GM12878 (cell line): ENCODE results near the gene KIF2A. TPM values are rescaled to one million over a fixed set of nuclear protein-coding genes. Genes with fewer than 3 reads are reported as not detected.

Source experiments
- BCL3 ChIP-seq: IDR thresholded peaks from 2 replicates; pipeline ENCODE4 v1.6.1; 2011; ENCODE audit warnings: borderline replicate concordance, low read depth, mild to moderate bottlenecking, moderate library complexity, low read length; ENCODE audit not compliant: insufficient read depth, poor library complexity, severe bottlenecking
- BRCA1 ChIP-seq: IDR thresholded peaks from 2 replicates; pipeline ENCODE4 v1.6.1; 2011; ENCODE audit warnings: low read depth, low read length, improper control_type of control experiment
- ELK1 ChIP-seq: IDR thresholded peaks from 2 replicates; pipeline ENCODE4 v1.6.1; 2012; ENCODE audit warnings: low read depth, low read length, improper control_type of control experiment
- ETV6 ChIP-seq, 2 experiments: fragments of 450-650 bp in 1 of 2; IDR thresholded peaks in 1 of 2; conservative IDR thresholded peaks in 1 of 2; 2 replicates each; pipeline ENCODE4 v1.6.1; 2014; ENCODE audit warnings: antibody characterized with exemption in 1 of 2, borderline replicate concordance in 1 of 2, low read depth in 1 of 2, mild to moderate bottlenecking in 1 of 2, moderate library complexity in 1 of 2
- GATAD2B ChIP-seq: fragments of 450-650 bp; conservative IDR thresholded peaks from 2 replicates; pipeline ENCODE4 v1.6.1; 2017; ENCODE audit warnings: low read depth, mild to moderate bottlenecking, moderate library complexity
- IKZF2 ChIP-seq, 2 experiments: fragments of 450-650 bp; IDR thresholded peaks; 2 replicates each; pipeline ENCODE4 v1.6.1; 2017; ENCODE audit warnings: mild to moderate bottlenecking in 2 of 2, moderate library complexity in 2 of 2
- MXI1 ChIP-seq: fragments of 150-350 bp; IDR thresholded peaks from 2 replicates; pipeline ENCODE4 v1.6.1; 2011; ENCODE audit warnings: low read depth, mild to moderate bottlenecking, inconsistent platforms, low read length, improper control_type of control experiment
- NFIC ChIP-seq: IDR thresholded peaks from 2 replicates; pipeline ENCODE4 v1.6.1; 2012; ENCODE audit warnings: low read depth, mild to moderate bottlenecking, inconsistent platforms, low read length, moderate library complexity
- RELA ChIP-seq: fragments of 450-650 bp; IDR thresholded peaks from 2 replicates; pipeline ENCODE4 v1.8.0; 2014; ENCODE audit warnings: borderline replicate concordance; ENCODE audit not compliant: partially characterized antibody
- RFX5 ChIP-seq: IDR thresholded peaks from 2 replicates; pipeline ENCODE4 v1.6.1; 2011; ENCODE audit warnings: low read depth, low read length, improper control_type of control experiment
- SMARCA5 ChIP-seq: fragments of 450-650 bp; IDR thresholded peaks from 2 replicates; pipeline ENCODE4 v1.6.1; 2017; ENCODE audit warnings: mild to moderate bottlenecking
- SUPT20H ChIP-seq: IDR thresholded peaks from 2 replicates; pipeline ENCODE4 v1.6.1; 2011; ENCODE audit warnings: low read depth, mild to moderate bottlenecking, low read length, moderate library complexity, borderline replicate concordance; ENCODE audit not compliant: control insufficient read depth
- polyA plus RNA-seq, 11 experiments: library from polyadenylated mRNA; depleted of rRNA in 4 of 11; unstranded in 6 of 11; stranded (reverse) in 5 of 11; fragments of >200 nt; fragmentation: Nextera tagmentation in 4 of 11; fragmentation: Illumina TruSeq in 1 of 11; extraction: Ambion mirVana in 4 of 11; extraction: Trizol in 1 of 11; gene quantifications; 1 replicate in 1 of 11; 2 replicates in 10 of 11; pipeline versions ENCODE4 v1.2.1 to v1.2.3, GENCODE V29; 2011 to 2016; ENCODE audit warnings: inconsistent platforms in 2 of 11, missing spikeins in 2 of 11, low read depth in 1 of 11
- total RNA-seq, 4 experiments: library from RNA; depleted of rRNA in 3 of 4; stranded (reverse); fragments of >200 nt in 3 of 4; fragmentation: Illumina TruSeq in 1 of 4; extraction: Trizol in 1 of 4; gene quantifications; 2 replicates each; pipeline versions ENCODE4 v1.2.1 to v1.2.3, GENCODE V29; 2013 to 2021
- TF ChIP-seq, protein P1 (sequence below): fragments of 450-650 bp; IDR thresholded peaks from 2 replicates; pipeline ENCODE4 v1.6.1; 2017; ENCODE audit warnings: low read depth, mild to moderate bottlenecking, moderate library complexity
- TF ChIP-seq, protein P2 (sequence below): fragments of 450-650 bp; IDR thresholded peaks from 2 replicates; pipeline ENCODE4 v1.6.1; 2018; ENCODE audit warnings: borderline replicate concordance, mild to moderate bottlenecking; ENCODE audit not compliant: partially characterized antibody
- TF ChIP-seq, protein P3 (sequence below): fragments of 450-650 bp; formaldehyde crosslinking; IDR thresholded peaks from 2 replicates; pipeline ENCODE4 v1.5.0; 2022; ENCODE audit warnings: mild to moderate bottlenecking, missing genetic modification characterization
- TF ChIP-seq, protein P4 (sequence below): IDR thresholded peaks from 2 replicates; pipeline ENCODE4 v1.6.1; 2011; ENCODE audit warnings: mild to moderate bottlenecking, low read depth, low read length, moderate library complexity; ENCODE audit not compliant: insufficient replicate concordance

The KIF2A gene
- total and polyA plus RNA-seq, 10 of the 15 experiments (the other 5 are each of a cell fraction or from before 2014, with no cell fraction given) = 35.9 to 124 (median 80.1) TPM

DNA sequence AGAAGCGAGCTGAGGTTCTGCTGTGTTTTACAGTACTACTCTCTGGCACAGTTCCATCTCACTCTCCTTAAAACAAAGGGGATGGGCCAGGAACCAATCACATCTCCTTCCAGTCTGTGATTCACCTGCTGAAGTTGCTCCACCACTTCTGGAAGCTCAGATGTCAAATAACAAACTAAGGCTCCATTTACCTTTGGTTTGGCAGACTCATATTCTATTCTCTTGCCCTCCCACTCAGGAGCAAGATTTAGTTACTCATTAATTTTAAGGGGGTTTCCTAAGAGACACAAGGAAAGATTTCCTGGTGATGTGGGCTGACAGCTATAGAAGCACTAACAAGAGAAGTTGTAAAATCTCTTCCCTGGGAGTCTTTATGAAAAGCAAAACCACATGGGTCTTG is 37.8 kb upstream of the KIF2A start (continued):
- TF ChIP-seq, protein P1, sequence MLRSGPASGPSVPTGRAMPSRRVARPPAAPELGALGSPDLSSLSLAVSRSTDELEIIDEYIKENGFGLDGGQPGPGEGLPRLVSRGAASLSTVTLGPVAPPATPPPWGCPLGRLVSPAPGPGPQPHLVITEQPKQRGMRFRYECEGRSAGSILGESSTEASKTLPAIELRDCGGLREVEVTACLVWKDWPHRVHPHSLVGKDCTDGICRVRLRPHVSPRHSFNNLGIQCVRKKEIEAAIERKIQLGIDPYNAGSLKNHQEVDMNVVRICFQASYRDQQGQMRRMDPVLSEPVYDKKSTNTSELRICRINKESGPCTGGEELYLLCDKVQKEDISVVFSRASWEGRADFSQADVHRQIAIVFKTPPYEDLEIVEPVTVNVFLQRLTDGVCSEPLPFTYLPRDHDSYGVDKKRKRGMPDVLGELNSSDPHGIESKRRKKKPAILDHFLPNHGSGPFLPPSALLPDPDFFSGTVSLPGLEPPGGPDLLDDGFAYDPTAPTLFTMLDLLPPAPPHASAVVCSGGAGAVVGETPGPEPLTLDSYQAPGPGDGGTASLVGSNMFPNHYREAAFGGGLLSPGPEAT = peak; percentile 79
- TF ChIP-seq ELK1 (no peak), IKZF2 (IDR thresholded peaks at IDR 0.05) (peak; percentile 61 to 71; a peak in 3 of 4 replicates), BRCA1 (no peak), MXI1 (no peak), SUPT20H (no peak), SMARCA5 (no peak), NFIC (no peak), RFX5 (no peak), ETV6 (conservative IDR thresholded peaks at IDR 0.05 in 1 of 2, IDR thresholded peaks at IDR 0.05 in 1 of 2; ENCODE audit: borderline replicate concordance in 1 of 2, low read depth in 1 of 2) (no peak), BCL3 (no peak), GATAD2B (no peak), RELA (peak; percentile 34)
- TF ChIP-seq, protein P2, sequence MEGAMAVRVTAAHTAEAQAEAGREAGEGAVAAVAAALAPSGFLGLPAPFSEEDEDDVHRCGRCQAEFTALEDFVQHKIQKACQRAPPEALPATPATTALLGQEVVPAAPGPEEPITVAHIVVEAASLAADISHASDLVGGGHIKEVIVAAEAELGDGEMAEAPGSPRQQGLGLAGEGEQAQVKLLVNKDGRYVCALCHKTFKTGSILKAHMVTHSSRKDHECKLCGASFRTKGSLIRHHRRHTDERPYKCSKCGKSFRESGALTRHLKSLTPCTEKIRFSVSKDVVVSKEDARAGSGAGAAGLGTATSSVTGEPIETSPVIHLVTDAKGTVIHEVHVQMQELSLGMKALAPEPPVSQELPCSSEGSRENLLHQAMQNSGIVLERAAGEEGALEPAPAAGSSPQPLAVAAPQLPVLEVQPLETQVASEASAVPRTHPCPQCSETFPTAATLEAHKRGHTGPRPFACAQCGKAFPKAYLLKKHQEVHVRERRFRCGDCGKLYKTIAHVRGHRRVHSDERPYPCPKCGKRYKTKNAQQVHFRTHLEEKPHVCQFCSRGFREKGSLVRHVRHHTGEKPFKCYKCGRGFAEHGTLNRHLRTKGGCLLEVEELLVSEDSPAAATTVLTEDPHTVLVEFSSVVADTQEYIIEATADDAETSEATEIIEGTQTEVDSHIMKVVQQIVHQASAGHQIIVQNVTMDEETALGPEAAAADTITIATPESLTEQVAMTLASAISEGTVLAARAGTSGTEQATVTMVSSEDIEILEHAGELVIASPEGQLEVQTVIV = no peak
- TF ChIP-seq, protein P3, sequence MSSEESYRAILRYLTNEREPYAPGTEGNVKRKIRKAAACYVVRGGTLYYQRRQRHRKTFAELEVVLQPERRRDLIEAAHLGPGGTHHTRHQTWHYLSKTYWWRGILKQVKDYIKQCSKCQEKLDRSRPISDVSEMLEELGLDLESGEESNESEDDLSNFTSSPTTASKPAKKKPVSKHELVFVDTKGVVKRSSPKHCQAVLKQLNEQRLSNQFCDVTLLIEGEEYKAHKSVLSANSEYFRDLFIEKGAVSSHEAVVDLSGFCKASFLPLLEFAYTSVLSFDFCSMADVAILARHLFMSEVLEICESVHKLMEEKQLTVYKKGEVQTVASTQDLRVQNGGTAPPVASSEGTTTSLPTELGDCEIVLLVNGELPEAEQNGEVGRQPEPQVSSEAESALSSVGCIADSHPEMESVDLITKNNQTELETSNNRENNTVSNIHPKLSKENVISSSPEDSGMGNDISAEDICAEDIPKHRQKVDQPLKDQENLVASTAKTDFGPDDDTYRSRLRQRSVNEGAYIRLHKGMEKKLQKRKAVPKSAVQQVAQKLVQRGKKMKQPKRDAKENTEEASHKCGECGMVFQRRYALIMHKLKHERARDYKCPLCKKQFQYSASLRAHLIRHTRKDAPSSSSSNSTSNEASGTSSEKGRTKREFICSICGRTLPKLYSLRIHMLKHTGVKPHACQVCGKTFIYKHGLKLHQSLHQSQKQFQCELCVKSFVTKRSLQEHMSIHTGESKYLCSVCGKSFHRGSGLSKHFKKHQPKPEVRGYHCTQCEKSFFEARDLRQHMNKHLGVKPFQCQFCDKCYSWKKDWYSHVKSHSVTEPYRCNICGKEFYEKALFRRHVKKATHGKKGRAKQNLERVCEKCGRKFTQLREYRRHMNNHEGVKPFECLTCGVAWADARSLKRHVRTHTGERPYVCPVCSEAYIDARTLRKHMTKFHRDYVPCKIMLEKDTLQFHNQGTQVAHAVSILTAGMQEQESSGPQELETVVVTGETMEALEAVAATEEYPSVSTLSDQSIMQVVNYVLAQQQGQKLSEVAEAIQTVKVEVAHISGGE (CRISPR knock-in tag) = no peak
- TF ChIP-seq, protein P4, sequence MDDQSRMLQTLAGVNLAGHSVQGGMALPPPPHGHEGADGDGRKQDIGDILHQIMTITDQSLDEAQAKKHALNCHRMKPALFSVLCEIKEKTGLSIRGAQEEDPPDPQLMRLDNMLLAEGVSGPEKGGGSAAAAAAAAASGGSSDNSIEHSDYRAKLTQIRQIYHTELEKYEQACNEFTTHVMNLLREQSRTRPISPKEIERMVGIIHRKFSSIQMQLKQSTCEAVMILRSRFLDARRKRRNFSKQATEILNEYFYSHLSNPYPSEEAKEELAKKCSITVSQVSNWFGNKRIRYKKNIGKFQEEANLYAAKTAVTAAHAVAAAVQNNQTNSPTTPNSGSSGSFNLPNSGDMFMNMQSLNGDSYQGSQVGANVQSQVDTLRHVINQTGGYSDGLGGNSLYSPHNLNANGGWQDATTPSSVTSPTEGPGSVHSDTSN = no peak
